ENCODE measurements around the gene SLC27A5. TPM values are rescaled to one million over a fixed set of nuclear protein-coding genes. Genes with fewer than 3 reads are reported as not detected.

SLC27A5 gene
- total RNA-seq, 4 donors from 2014 or later = 10.6 to 22.4 (median 17.7) TPM

DNA sequence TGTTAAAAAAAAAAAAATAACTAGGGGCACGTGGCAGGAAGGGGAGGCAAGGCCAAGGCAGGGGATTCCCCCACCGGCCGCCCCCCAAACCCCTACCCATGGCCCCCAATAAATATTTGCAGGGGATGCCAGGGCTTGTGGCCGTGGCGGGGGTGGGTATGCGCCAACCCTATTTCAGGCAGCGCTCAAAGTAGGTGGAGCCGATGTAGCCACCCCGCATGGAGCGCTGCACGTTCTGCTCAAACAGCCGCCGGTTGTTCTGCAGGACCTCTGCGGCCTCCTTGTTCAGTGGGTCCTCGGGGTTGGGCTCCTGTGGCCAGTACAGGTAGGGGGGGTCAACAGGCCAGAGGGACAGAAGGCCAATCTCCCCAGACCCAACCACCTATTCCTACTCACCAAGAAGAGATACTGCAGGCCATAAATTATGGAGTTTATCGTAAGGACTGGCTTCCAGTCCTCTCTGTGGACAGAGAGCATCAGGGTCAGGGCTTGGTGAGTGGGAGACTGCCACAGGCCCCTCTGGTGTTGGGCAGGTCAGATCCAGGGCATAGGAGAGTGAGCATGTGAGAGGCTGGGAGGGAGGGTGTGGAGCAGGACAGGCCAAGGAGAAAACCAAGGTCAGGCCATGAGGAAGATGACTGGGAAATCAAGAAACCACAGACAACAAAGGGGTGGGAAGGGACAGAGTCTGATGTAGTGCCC is 44.3 kb upstream of the SLC27A5 start:
- no peaks in the 10 kb centered on the region for H3K27me3 ChIP-seq
- WGBS, 2 donors = 88 to 90% methylated on average over 8 to 16 of the region's 16 CpGs
- no peak overlapping the region for H3K4me3 ChIP-seq (replicated peaks in 1 of 3)
- peaks cover 33 to 44% of the 10 kb centered on the region in 2 donors for H3K4me1 ChIP-seq
- H3K27ac ChIP-seq = peak overlapping the region in 1 of 3 donors; percentile 88
- intact Hi-C loops (cut with DNase I) = no loop called here
- H3K9me3 ChIP-seq = no peaks in the 10 kb centered on the region
- no peak for DNase-seq
- H3K36me3 ChIP-seq = peaks cover 25 to 34% of the 10 kb centered on the region in 2 donors
- no peak for TF ChIP-seq POLR2A (IDR thresholded peaks at IDR 0.05)
- no peak for TF ChIP-seq CTCF (IDR thresholded peaks at IDR 0.05)

GRCh38 chr19:58555369-58555885 is 43.6 kb upstream of the SLC27A5 start:
- no peak for TF ChIP-seq POLR2A (IDR thresholded peaks at IDR 0.05)
- no peak for TF ChIP-seq CTCF (IDR thresholded peaks at IDR 0.05)
- peaks cover 33 to 44% of the 10 kb centered on the region in 2 donors for H3K4me1 ChIP-seq
- intact Hi-C loops (cut with DNase I) = no loop called here
- H3K27me3 ChIP-seq = no peaks in the 10 kb centered on the region
- peak in 1 of 2 donors; percentile 22 for DNase-seq
- 57% methylated on average over 4 of the region's 4 CpGs for WGBS, 2 donors
- peaks cover 31 to 40% of the 10 kb centered on the region in 2 donors for H3K36me3 ChIP-seq
- peak overlapping the region in 1 of 3 donors; percentile 72 for H3K4me3 ChIP-seq (replicated peaks in 1 of 3)
- H3K27ac ChIP-seq = peak overlapping the region; percentile 56 to 89 (median 88)
- H3K9me3 ChIP-seq = no peaks in the 10 kb centered on the region

DNA sequence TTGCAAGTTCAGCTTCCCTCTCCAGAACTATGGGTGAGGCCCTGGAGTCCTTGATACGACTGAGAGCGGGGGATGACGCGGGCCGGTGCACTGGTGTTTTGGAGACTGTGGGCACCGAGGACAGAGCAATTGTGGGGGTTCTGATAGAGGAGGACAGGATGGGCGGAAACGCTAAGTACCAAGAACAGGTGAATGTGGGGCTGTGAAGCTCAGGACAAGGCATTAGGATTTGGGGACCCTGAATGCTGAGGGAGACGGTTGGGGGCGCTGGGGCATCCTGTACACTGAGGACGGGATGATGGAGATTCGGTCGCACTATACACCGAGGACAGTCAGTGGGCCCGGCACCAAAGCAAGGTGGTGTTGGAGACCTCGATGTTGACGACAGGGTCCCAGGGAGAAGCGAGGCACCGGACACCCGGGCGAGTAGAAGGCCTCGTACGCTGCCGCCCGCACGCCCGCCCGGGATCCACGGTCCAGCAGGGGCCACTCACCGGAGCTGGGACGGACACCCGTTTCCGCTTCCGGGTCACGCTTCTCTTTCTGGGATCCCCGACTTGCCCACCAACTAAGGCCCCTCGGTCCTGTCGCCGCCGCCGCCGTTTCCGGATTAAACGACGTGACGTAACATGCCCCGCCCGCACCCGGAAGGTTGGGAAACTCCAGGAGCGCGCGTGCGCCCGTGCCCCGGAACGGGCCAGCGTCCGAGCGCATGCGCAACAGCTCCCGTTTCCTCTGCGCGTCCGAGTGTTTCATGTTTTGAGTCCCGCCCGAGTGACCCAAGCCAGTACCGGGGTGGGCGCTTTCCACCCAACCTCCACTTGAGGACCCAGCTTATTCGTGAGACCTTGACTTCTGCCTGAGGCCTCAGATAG is 42.9 kb upstream of the SLC27A5 start, which contains the start of gene CHMP2A:
TSS of gene CHMP2A (minus strand) at position 612 of the 875 bp plus-strand sequence. CDS start 893 bp downstream, outside the sequence.
- H3K4me1 ChIP-seq = peaks cover 27 to 37% of the 10 kb centered on the region in 2 donors

GRCh38 chr19:58553799-58554493 is 42.2 kb upstream of the SLC27A5 start:
- peak overlapping the region; percentile 56 to 89 (median 88) for H3K27ac ChIP-seq
- TF ChIP-seq CTCF (IDR thresholded peaks at IDR 0.05) = no peak
- TF ChIP-seq POLR2A (IDR thresholded peaks at IDR 0.05) = no peak
- H3K4me3 ChIP-seq (replicated peaks in 1 of 3) = peak overlapping the region; percentile 60 to 92 (median 72)
- WGBS, 2 donors = 43 to 47% methylated on average over 18 of the region's 18 CpGs
- peaks cover 26 to 35% of the 10 kb centered on the region in 2 donors for H3K4me1 ChIP-seq
- no peaks in the 10 kb centered on the region for H3K9me3 ChIP-seq
- no peak for DNase-seq
- H3K27me3 ChIP-seq = no peaks in the 10 kb centered on the region
- H3K36me3 ChIP-seq = peaks cover 46 to 55% of the 10 kb centered on the region in 2 donors
- intact Hi-C loops (cut with DNase I) = no loop called here

More for the DNA sequence above, 42.9 kb upstream of the SLC27A5 start, which contains the start of gene CHMP2A:
- H3K36me3 ChIP-seq = peaks cover 38 to 47% of the 10 kb centered on the region in 2 donors
- WGBS, 2 donors = 1 to 5% methylated on average over 15 to 58 of the region's 69 CpGs
- intact Hi-C loops (cut with DNase I) = no loop called here
- TF ChIP-seq CTCF (IDR thresholded peaks at IDR 0.05) (peak in 1 of 6 experiments; percentile 20), POLR2A (IDR thresholded peaks at IDR 0.05) (peak in 1 of 2 donors; percentile 72)
- no peaks in the 10 kb centered on the region for H3K27me3 ChIP-seq
- peak within 1 kb of the TSS; percentile 60 to 92 (median 72) for H3K4me3 ChIP-seq (replicated peaks in 1 of 3)
- peak; percentile 99 for DNase-seq
- H3K27ac ChIP-seq = peak within 1 kb of the TSS; percentile 56 to 89 (median 88)
- no peaks in the 10 kb centered on the region for H3K9me3 ChIP-seq
